Activated CD4-positive, CD25-positive, alpha-beta regulatory T cell treated with anti-CD3 and anti-CD28 coated beads, Interleukin-2, amount 50 U/mL, for 72 hours (primary cell): ENCODE data around the gene HMG20A.

Source experiments
- DNase-seq: peaks from one replicate; pipeline ENCODE4 v3.0.0; 2021

The HMG20A gene

GRCh38 chr15:77503240-77503639 lies 82.6 kb downstream of the HMG20A start:
- DNase-seq = no peak

- no peak for DNase-seq
Measured at GRCh38 chr15:77503764-77504163, 83.1 kb downstream of the HMG20A start.

GRCh38 chr15:77504306-77504705 lies 83.6 kb downstream of the HMG20A start:
- no peak for DNase-seq

- no peak for DNase-seq
Measured at GRCh38 chr15:77504871-77505270, 84.2 kb downstream of the HMG20A start.

GRCh38 chr15:77505556-77505955 lies 84.9 kb downstream of the HMG20A start:
- DNase-seq = no peak

GRCh38 chr15:77506311-77507142 lies 85.8 kb downstream of the HMG20A start:
- no peak for DNase-seq

- DNase-seq = no peak
Measured at GRCh38 chr15:77507143-77507897, 86.6 kb downstream of the HMG20A start.

GRCh38 chr15:77507911-77508310 lies 87.2 kb downstream of the HMG20A start:
- no peak for DNase-seq

GRCh38 chr15:77508541-77509243 lies 88.0 kb downstream of the HMG20A start:
- DNase-seq = no peak

- DNase-seq = no peak
Measured at GRCh38 chr15:77510066-77511057, 89.7 kb downstream of the HMG20A start.

- DNase-seq = no peak
Measured at GRCh38 chr15:77511869-77512268, 91.2 kb downstream of the HMG20A start.

- DNase-seq = no peak
Measured at GRCh38 chr15:77513226-77513625, 92.5 kb downstream of the HMG20A start.

GRCh38 chr15:77514641-77515402 lies 94.1 kb downstream of the HMG20A start:
- DNase-seq = no peak

- no peak for DNase-seq
Measured at GRCh38 chr15:77515613-77516012, 94.9 kb downstream of the HMG20A start.

GRCh38 chr15:77516076-77516475 lies 95.4 kb downstream of the HMG20A start:
- no peak for DNase-seq

- no peak for DNase-seq
Measured at GRCh38 chr15:77516786-77517185, 96.1 kb downstream of the HMG20A start.

GRCh38 chr15:77517579-77517978 lies 96.9 kb downstream of the HMG20A start:
- no peak for DNase-seq

- DNase-seq = no peak
Measured at GRCh38 chr15:77518458-77518857, 97.8 kb downstream of the HMG20A start.

- DNase-seq = no peak
Measured at GRCh38 chr15:77519540-77519939, 98.9 kb downstream of the HMG20A start.

GRCh38 chr15:77521206-77521605 lies 100.5 kb downstream of the HMG20A start:
- no peak for DNase-seq

- no peak for DNase-seq
Measured at GRCh38 chr15:77525400-77525811, 104.7 kb downstream of the HMG20A start.
